Urothelium cell line (cell line): ENCODE results near the gene S1PR5.

ENCODE experiments used
- DNase-seq: peaks from one replicate; pipeline ENCODE4 v3.0.0; 2011; ENCODE audit warnings: low spot score, mixed read lengths
- FAIRE-seq: peaks from 2 replicates; lab custom pipeline; 2011; peaks lifted over from hg19 to GRCh38; lab: Jason Lieb, UNC

S1PR5 gene

DNA sequence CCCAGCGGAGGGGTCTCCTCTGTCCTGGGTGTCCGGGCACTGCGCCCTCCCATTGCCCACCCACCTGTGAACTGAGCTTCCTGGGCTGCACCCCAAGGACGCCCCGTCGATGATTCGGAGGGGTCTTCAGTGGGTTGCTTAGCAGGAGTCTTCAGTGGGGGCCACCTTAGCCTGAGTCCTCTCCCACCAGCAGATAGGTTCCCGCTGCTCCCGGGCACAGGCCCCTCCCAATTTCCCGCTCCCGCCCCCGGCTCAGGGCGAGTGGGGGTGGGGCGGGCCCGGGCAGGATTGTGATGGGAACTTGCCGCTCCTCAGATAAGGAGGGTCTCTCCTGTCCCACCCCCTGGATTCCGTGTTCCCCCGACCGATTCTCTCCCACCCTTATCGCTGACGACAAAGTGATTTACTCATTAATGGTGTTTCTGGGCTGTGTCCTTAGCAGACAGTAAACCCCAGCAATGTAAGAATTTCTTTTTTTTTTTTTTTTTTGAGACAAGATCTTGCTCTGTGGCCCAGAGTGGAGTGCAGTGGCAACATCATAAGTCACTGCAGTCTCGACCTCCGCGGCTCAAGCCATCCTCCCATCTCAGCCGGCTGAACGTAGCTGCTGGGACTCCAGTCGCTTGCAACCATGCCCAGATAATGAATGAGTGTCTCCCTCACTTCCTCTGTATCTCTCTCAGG is 655 bp upstream of the S1PR5 start:
- no peak for FAIRE-seq

GRCh38 chr19:10516671-10517286 is 468 bp downstream of the S1PR5 start:
- FAIRE-seq (no peak), DNase-seq (peak; percentile 30)

More for the DNA sequence above, 655 bp upstream of the S1PR5 start:
- peak; percentile 82 for DNase-seq

GRCh38 chr19:10516064-10516385 is 1.2 kb downstream of the S1PR5 start:
- DNase-seq, result no peak
- no peak for FAIRE-seq

GRCh38 chr19:10514211-10515145 is 2.8 kb downstream of the S1PR5 start:
- DNase-seq, result no peak

DNA sequence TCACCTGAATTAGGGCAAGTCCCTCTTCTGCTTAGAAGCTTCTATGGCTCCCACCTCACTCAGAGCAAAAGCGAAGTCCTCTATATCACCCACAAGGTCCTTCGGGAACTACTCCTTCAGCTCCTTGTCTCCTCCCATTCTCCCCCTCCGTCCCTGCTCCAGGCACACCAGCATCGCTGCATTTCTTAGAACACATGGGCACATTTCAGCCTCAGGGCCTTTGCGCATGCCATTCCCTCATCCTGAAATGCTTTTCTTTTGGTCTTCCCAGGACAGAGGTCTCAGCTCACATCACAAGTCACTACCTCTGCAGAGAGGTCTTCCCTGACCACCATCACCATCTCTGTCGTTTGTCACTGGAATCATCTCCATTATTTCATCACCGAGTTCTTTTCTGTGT is 4.0 kb downstream of the S1PR5 start:
- no peak for DNase-seq
- no peak for FAIRE-seq

More at GRCh38 chr19:10514211-10515145, 2.8 kb downstream of the S1PR5 start:
- no peak for FAIRE-seq

DNA sequence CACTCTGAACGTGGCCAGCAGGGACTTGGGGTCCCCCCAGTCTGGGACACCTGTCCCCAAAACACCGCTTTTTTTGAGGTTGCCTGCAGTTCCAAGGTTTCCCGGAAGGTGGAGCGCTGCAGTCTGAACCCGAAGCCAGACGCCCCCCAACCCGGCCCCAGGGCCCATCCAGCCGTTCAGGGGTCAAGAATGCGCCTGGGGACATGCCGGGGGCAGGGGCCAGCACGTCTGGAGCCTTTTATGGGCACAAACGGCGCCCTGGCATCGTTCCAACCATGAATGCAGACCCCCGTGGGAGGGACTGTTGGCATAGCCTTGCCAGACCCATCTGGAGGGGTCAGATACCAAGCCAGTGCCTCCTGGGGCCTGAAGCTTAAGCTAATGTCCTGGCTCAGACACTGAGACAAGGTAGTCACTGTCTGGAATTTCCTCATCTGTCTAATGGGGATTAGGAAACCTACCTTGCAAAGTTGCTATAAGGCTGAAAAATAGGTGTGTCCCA is 6.9 kb downstream of the S1PR5 start:
- DNase-seq (no peak), FAIRE-seq (no peak)

DNA sequence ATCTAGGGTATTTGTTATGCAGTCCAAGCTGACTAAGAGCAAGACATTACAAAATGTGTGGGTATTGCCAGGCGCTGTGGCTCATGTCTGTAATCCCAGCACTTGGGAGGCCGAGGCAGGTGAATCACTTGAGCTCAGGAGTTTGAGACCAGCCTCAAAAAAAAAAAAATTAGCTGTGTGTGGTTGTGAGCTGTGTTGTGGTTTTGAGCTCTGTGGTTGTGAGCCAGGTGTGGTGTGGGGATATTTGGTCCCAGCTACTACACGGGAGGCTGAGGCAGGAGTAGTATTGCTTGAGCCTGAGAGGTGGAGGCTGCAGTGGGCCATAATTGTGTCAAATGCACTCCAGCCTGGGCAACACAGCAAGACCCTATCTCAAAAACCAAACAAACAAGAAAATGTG is 8.5 kb downstream of the S1PR5 start:
- DNase-seq (no peak), FAIRE-seq (no peak)

GRCh38 chr19:10508036-10508435 is 9.2 kb downstream of the S1PR5 start:
- FAIRE-seq (no peak), DNase-seq (no peak)

- DNase-seq (peak; percentile 51), FAIRE-seq (no peak)
Observed at GRCh38 chr19:10505583-10506229, 11.5 kb downstream of the S1PR5 start.

- FAIRE-seq (no peak), DNase-seq (peak; percentile 32)
Observed at GRCh38 chr19:10503002-10503789, 14.1 kb downstream of the S1PR5 start, which contains the start of gene KEAP1. KEAP1 (minus strand) TSS chr19:10503356; CDS start chr19:10500033, 3,323 bp downstream.

DNA sequence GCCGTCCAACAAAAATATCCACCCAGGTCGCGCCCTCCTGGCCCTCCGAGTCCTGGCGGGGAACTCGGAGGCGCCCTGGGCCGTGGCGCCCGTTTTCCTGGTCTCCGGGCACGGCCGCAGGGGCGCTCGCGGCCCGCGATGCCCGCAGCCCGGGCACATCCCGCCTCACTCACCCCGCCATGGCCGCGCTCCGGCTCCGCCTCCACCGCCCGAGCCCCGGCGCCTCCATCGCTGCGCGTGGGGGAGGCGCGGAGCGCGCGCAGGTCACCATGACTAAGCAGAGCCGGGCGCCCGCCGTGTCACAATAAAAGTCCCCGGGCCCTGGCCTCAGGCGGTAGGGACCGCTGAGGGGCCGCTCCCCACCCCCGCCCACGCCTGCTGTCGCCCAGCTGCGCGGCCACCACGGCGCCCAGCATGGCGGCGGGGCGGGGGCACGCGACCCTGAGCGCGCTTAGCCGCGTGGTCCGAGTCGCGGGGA is 14.7 kb downstream of the S1PR5 start:
- no peak for FAIRE-seq
- peak; percentile 91 for DNase-seq

- FAIRE-seq, result no peak
Observed at GRCh38 chr19:10501971-10502523, 15.2 kb downstream of the S1PR5 start.

GRCh38 chr19:10500247-10500592 is 17.0 kb downstream of the S1PR5 start:
- FAIRE-seq (no peak), DNase-seq (no peak)

More at GRCh38 chr19:10501971-10502523, 15.2 kb downstream of the S1PR5 start:
- peak; percentile 50 for DNase-seq

DNA sequence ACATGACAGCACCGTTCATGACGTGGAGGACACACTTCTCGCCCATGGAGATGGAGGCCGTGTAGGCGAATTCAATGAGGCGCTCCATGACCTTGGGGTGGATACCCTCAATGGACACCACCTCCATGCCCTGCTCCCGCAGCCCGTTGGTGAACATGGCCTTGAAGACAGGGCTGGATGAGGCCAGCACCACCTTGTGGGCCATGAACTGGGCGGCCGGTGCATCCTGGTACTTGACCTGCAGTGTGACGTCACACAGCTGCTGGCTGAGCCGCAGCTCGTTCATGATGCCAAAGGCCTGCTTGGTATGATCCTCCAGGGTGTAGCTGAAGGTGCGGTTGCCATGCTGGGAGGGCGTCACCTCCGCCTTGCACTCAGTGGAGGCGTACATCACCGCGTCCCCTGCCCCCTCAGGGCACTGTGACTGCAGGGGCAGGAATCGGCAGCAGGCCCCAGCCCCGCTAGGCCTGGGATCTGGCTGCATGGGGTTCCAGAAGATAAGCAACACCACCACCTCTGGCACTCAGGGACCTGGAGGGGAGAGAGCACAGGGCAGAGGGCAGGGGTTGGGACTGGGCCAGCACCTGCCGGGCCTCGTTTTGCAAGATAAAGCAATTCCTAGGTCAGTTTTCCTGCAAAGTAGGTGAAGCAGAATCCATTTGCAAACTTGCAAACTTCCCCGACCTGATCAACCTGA is 17.5 kb downstream of the S1PR5 start:
- DNase-seq, result no peak
- FAIRE-seq, result no peak

DNA sequence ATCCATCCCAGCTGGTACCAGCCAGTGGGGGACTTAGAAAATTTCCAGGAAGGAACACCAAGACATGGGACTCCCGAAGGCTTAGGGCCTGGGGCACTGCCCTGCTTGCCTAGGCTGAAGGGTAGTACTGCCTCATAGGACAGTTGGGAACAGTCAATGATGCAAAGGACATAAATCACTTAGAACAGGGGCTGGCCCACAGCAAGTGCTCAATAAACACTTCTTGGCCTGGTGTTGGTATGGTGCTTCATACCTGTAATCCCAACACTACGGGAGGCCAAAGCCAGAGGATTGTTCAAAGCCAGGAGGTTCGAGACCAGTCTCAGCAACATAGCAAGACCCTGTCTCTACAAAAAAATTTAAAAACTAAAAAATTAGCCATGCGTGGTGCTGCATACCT is 19.9 kb downstream of the S1PR5 start:
- no peak for FAIRE-seq
- no peak for DNase-seq

- DNase-seq (no peak), FAIRE-seq (no peak)
Observed at GRCh38 chr19:10491472-10492047, 25.7 kb downstream of the S1PR5 start.

DNA sequence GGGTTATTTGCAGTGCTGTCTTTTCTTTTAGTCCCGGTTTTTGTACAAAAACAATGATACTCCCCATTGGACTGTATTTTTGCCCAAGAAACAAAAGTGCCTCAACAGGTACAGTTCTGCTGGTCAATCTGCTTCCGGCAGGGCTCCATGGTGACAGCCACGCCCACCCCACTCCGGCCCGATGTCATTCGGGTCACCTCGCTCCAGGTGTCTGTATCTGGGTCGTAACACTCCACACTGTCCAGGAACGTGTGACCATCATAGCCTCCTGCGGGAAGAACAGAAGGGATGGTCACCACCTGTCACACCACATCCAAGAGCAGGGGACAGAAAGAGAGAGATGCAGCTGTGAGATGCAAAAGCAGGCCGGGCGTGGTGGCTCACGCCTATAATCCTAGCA is 30.7 kb downstream of the S1PR5 start:
- DNase-seq (no peak), FAIRE-seq (no peak)

DNA sequence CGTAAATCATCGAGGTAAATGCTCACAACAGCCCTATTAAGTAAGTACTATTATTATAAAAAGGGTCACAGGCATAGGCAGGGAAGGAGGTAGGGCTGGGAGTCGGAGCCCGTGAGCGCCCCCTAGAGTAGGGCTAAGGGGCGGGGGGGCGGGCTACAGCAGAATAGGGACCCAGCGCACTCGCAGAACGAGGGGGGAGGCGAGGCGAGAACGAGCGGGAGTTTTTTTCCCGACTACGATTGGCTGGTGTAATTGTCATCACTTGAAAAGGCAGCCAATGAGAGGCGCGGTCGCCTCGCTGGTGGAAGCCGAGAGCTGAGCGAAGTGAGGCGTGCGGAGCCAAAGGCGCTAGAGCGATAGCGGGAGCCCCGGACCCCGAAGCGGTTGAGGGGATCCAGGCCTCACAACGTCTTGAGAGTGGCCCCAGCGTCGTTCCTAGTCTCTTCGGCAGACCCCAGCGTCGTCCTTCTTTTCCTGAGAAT is 38.3 kb downstream of the S1PR5 start:
- no peak for DNase-seq

DNA sequence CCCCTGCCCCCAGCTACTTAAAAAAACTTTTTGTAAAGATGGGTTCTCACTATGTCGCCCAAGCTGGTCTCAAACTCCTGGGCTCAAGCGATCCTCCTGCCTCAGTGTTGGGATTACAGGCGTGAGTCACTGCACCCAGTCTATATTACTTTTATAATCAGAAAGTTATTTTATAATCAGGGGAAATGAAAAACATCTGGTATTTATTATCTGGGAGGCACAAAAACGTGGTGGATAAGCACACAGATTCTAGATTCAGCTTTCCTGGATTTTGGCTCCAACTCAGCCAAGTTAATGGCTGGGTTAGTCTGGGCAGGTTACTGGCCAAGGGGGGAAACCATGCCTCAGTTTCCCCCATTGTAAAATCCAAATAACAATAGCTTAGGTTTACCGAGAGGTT is 38.8 kb downstream of the S1PR5 start:
- FAIRE-seq, result no peak
- DNase-seq, result no peak

More for the DNA sequence above, 38.3 kb downstream of the S1PR5 start:
- no peak for FAIRE-seq
